Astrocyte (in vitro differentiated cells and primary cell): ENCODE measurements around the gene CRYZ. TPM values are rescaled to one million over a fixed set of nuclear protein-coding genes. Genes with fewer than 3 reads are reported as not detected.

ENCODE experiments used
- DNase-seq: peaks from one replicate; pipeline ENCODE4 v3.0.0-alpha.2; 2010; ENCODE audit warnings: low read depth
- FAIRE-seq: peaks from 2 replicates; lab custom pipeline; 2011; peaks lifted over from hg19 to GRCh38; lab: Jason Lieb, UNC
- H2AFZ ChIP-seq: 2 replicates; pipeline ENCODE4 v1.6.0; 2012; ENCODE audit warnings: low read depth, low read length, inconsistent platforms
- H3K27ac ChIP-seq: 2 replicates; pipeline ENCODE4 v1.5.1; 2011; ENCODE audit warnings: low read depth, low read length, inconsistent platforms
- H3K27me3 ChIP-seq: 2 replicates; pipeline ENCODE4 v1.6.0; 2011; ENCODE audit warnings: low read length, inconsistent platforms; ENCODE audit not compliant: insufficient read depth
- H3K36me3 ChIP-seq: 2 replicates; pipeline ENCODE4 v1.5.1; 2011; ENCODE audit warnings: low read length, inconsistent platforms; ENCODE audit not compliant: insufficient read depth
- H3K4me1 ChIP-seq: 2 replicates; pipeline ENCODE4 v1.5.1; 2011; ENCODE audit warnings: low read length, inconsistent platforms; ENCODE audit not compliant: insufficient read depth
- H3K4me2 ChIP-seq: 2 replicates; pipeline ENCODE4 v1.6.0; 2012; ENCODE audit warnings: low read length, inconsistent platforms
- H3K4me3 ChIP-seq: 2 replicates; pipeline ENCODE4 v1.5.1; 2011; ENCODE audit warnings: low read depth, mild to moderate bottlenecking, low read length, inconsistent platforms; ENCODE audit not compliant: insufficient read depth
- H3K79me2 ChIP-seq: 2 replicates; pipeline ENCODE4 v1.6.0; 2012; ENCODE audit warnings: mild to moderate bottlenecking, low read length, inconsistent platforms; ENCODE audit not compliant: insufficient read depth
- H3K9ac ChIP-seq: 2 replicates; pipeline ENCODE4 v1.6.0; 2012; ENCODE audit warnings: mild to moderate bottlenecking, low read length, inconsistent platforms
- H3K9me3 ChIP-seq: 2 replicates; pipeline ENCODE4 v1.5.1; 2012; ENCODE audit warnings: low read depth, mild to moderate bottlenecking, low read length, inconsistent platforms; ENCODE audit not compliant: insufficient read depth
- H4K20me1 ChIP-seq: 2 replicates; pipeline ENCODE4 v1.6.0; 2012; ENCODE audit warnings: low read length, inconsistent platforms; ENCODE audit not compliant: insufficient read depth
- H3K27ac Mint-ChIP-seq: one replicate; pipeline ENCODE4 v1.8.0; 2021; ENCODE audit warnings: mild to moderate bottlenecking, mixed read lengths; ENCODE audit not compliant: unreplicated experiment
- H3K27me3 Mint-ChIP-seq: one replicate; pipeline ENCODE4 v1.8.0; 2021; ENCODE audit warnings: low read depth, mixed read lengths; ENCODE audit not compliant: unreplicated experiment
- H3K36me3 Mint-ChIP-seq: one replicate; pipeline ENCODE4 v1.8.0; 2021; ENCODE audit warnings: low read depth, mixed read lengths; ENCODE audit not compliant: unreplicated experiment
- H3K4me1 Mint-ChIP-seq: one replicate; pipeline ENCODE4 v1.8.0; 2021; ENCODE audit warnings: low read depth, mixed read lengths; ENCODE audit not compliant: unreplicated experiment
- H3K4me3 Mint-ChIP-seq: one replicate; pipeline ENCODE4 v1.8.0; 2021; ENCODE audit warnings: mild to moderate bottlenecking, moderate library complexity, mixed read lengths; ENCODE audit not compliant: unreplicated experiment
- H3K9me3 Mint-ChIP-seq: one replicate; pipeline ENCODE4 v1.8.0; 2021; ENCODE audit warnings: mild to moderate bottlenecking, mixed read lengths; ENCODE audit not compliant: unreplicated experiment
- EZH2 ChIP-seq: IDR thresholded peaks from 2 replicates; pipeline ENCODE4 v1.6.1; 2012; ENCODE audit warnings: mild to moderate bottlenecking, low read length, inconsistent platforms; ENCODE audit not compliant: insufficient read depth
- total RNA-seq: library from RNA; stranded (reverse); gene quantifications from 2 replicates; pipeline ENCODE4 v1.2.1, GENCODE V29; 2021
- TF ChIP-seq, protein P1 (sequence below): IDR thresholded peaks from 2 replicates; pipeline ENCODE4 v1.5.1; 2011; ENCODE audit warnings: low read depth, mild to moderate bottlenecking, inconsistent platforms, low read length, moderate library complexity; ENCODE audit not compliant: insufficient read depth

CRYZ gene
- total RNA-seq, 1 donor from 2014 or later = 31.0 TPM

DNA sequence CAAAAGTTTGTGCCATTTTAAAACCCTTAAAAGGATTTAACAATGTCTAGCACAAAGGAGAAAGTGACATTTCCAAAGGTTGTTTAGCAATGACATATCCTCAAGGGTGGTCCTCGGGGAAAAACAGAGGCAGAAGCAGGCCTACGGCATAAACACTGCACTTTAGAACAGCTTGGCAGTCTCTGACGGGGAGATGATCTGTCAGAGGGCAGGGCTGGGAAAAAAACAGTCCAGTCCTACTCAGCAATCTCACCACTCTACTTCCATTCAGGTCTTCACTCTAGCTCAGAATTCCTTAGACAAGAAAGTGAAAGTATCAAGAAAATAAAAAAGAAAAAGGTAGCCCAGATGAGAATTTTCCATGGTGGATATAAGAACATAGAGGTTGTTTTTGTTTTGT, 4.1 kb downstream of the CRYZ start:
- Mint-ChIP-seq H3K27ac (no peak overlapping the region), H3K4me3 (no peak overlapping the region), H3K9me3 (peaks cover 6% of the 10 kb centered on the region), H3K27me3 (no peaks in the 10 kb centered on the region), H3K36me3 (peaks cover 10% of the 10 kb centered on the region), H3K4me1 (peaks cover 25% of the 10 kb centered on the region)
- Histone ChIP-seq H3K4me2 (no peak overlapping the region), H3K27me3 (no peaks in the 10 kb centered on the region), H3K79me2 (peaks cover 43% of the 10 kb centered on the region), H2AFZ (no peak overlapping the region), H3K36me3 (no peaks in the 10 kb centered on the region), H3K4me1 (peaks cover 13% of the 10 kb centered on the region), H3K9ac (no peak overlapping the region), H3K9me3 (peaks cover 5% of the 10 kb centered on the region), H3K4me3 (no peak overlapping the region), H3K27ac (no peak overlapping the region), H4K20me1 (no peaks in the 10 kb centered on the region)
- FAIRE-seq (no peak), DNase-seq (no peak)
- no peak for TF ChIP-seq EZH2
- TF ChIP-seq, protein P1, sequence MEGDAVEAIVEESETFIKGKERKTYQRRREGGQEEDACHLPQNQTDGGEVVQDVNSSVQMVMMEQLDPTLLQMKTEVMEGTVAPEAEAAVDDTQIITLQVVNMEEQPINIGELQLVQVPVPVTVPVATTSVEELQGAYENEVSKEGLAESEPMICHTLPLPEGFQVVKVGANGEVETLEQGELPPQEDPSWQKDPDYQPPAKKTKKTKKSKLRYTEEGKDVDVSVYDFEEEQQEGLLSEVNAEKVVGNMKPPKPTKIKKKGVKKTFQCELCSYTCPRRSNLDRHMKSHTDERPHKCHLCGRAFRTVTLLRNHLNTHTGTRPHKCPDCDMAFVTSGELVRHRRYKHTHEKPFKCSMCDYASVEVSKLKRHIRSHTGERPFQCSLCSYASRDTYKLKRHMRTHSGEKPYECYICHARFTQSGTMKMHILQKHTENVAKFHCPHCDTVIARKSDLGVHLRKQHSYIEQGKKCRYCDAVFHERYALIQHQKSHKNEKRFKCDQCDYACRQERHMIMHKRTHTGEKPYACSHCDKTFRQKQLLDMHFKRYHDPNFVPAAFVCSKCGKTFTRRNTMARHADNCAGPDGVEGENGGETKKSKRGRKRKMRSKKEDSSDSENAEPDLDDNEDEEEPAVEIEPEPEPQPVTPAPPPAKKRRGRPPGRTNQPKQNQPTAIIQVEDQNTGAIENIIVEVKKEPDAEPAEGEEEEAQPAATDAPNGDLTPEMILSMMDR = no peak

DNA sequence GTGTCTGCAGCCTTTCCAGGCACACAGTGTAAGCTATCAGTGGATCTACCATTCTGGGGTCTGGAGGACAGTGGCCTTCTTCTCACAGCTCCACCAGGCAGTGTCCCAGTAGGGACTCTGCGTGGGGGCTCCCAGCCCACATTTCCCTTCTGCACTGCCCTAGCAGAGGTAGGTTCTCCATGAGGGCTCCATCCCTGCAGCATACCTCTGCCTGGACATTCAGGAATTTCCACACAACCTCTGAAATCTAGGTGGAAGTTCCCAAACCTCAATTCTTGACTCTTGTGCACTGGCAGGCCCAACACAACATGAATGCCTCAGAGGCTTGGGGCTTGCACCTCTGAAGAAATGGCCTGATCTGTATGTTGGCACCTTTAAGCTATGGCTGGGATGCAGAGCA, 6.8 kb downstream of the CRYZ start:
- Histone ChIP-seq H3K79me2 (peaks cover 27% of the 10 kb centered on the region), H2AFZ (no peak overlapping the region), H3K9ac (no peak overlapping the region), H3K4me2 (no peak overlapping the region), H3K9me3 (peaks cover 5% of the 10 kb centered on the region), H3K27ac (no peak overlapping the region), H3K36me3 (peaks cover 17% of the 10 kb centered on the region), H3K4me1 (peaks cover 8% of the 10 kb centered on the region), H3K27me3 (no peaks in the 10 kb centered on the region), H4K20me1 (no peaks in the 10 kb centered on the region), H3K4me3 (no peak overlapping the region)
- no peak overlapping the region for H3K4me3 Mint-ChIP-seq
- peaks cover 5% of the 10 kb centered on the region for H3K9me3 Mint-ChIP-seq
- no peaks in the 10 kb centered on the region for H3K27me3 Mint-ChIP-seq
- peaks cover 17% of the 10 kb centered on the region for H3K4me1 Mint-ChIP-seq
- FAIRE-seq = no peak
- TF ChIP-seq EZH2 = no peak
- TF ChIP-seq, protein P1 = no peak
- no peak for DNase-seq
- H3K27ac Mint-ChIP-seq = no peak overlapping the region
- peaks cover 16% of the 10 kb centered on the region for H3K36me3 Mint-ChIP-seq

- Mint-ChIP-seq H3K4me3 (no peak overlapping the region), H3K27ac (no peak overlapping the region), H3K9me3 (no peaks in the 10 kb centered on the region), H3K27me3 (no peaks in the 10 kb centered on the region), H3K4me1 (peaks cover 8% of the 10 kb centered on the region), H3K36me3 (peaks cover 14% of the 10 kb centered on the region)
- H3K79me2 ChIP-seq = no peaks in the 10 kb centered on the region
- H4K20me1 ChIP-seq = no peaks in the 10 kb centered on the region
- no peaks in the 10 kb centered on the region for H3K9me3 ChIP-seq
- no peaks in the 10 kb centered on the region for H3K4me1 ChIP-seq
- no peak for FAIRE-seq
- no peak overlapping the region for H3K4me2 ChIP-seq
- no peak overlapping the region for H3K27ac ChIP-seq
- DNase-seq = no peak
- peaks cover 36% of the 10 kb centered on the region for H3K36me3 ChIP-seq
- H3K4me3 ChIP-seq = no peak overlapping the region
- H2AFZ ChIP-seq = no peak overlapping the region
- no peaks in the 10 kb centered on the region for H3K27me3 ChIP-seq
- H3K9ac ChIP-seq = no peak overlapping the region
- no peak for TF ChIP-seq EZH2
- TF ChIP-seq, protein P1 = no peak
Measured at GRCh38 chr1:74717626-74718025, 15.2 kb downstream of the CRYZ start.
